Tibial nerve (tissue), 4 donors: ENCODE results near the gene SRGAP2C.
"Not testable (repeated sequence)": the region's sequence is repeated elsewhere in the genome, so short reads cannot be mapped to it uniquely, and the experiment has no call there.

Source experiments
- CTCF ChIP-seq, 5 experiments: fragments of 200-600 bp in 3 of 5; fragments of 450-650 bp in 2 of 5; sonication (generic) in 3 of 5; IDR thresholded peaks; one replicate each; pipeline ENCODE4 v1.5.1; 2016 to 2019; ENCODE audit warnings: antibody characterized with exemption in 5 of 5, mild to moderate bottlenecking in 3 of 5, moderate library complexity in 2 of 5
- EP300 ChIP-seq, 2 donors: sonication (generic); formaldehyde crosslinking; IDR thresholded peaks; one replicate each; pipeline ENCODE4 v1.6.1; 2017; ENCODE audit warnings: antibody characterized with exemption in 2 of 2, mild to moderate bottlenecking in 1 of 2
- POLR2A ChIP-seq, 2 donors: fragments of 450-650 bp; IDR thresholded peaks; one replicate each; pipeline ENCODE4 v1.6.1; 2017; ENCODE audit warnings: antibody characterized with exemption in 2 of 2, mild to moderate bottlenecking in 2 of 2, moderate library complexity in 2 of 2

- TF ChIP-seq CTCF, POLR2A, EP300 (IDR thresholded peaks at IDR 0.05): not testable (repeated sequence)
Observed at GRCh38 chr1:121257632-121258031, 72.9 kb downstream of the SRGAP2C start.
